Gastrocnemius medialis (tissue), 4 donors: ENCODE data around the gene C19orf85. TPM values are rescaled to one million over a fixed set of nuclear protein-coding genes. Genes with fewer than 3 reads are reported as not detected.
A peak's percentile ranks its signal among the peaks of the same experiment; 100 is the strongest.

Experiments
- ATAC-seq, 2 donors: fragments of 150-250 bp; one replicate each; pipeline ENCODE4 v1.9.1; 2016
- DNase-seq, 2 donors: peaks; one replicate each; pipeline ENCODE4 v3.0.0-alpha.2; 2019
- H3K27ac ChIP-seq, 4 donors: fragments of 200-600 bp; sonication (generic); 1 replicate in 1 of 4; 2 replicates in 3 of 4; pipeline ENCODE4 v1.5.1; 2016 to 2018; ENCODE audit warnings: mild to moderate bottlenecking in 2 of 4, moderate library complexity in 1 of 4
- H3K27me3 ChIP-seq, 3 donors: fragments of 200-600 bp; sonication (generic) in 2 of 3; 1 replicate in 1 of 3; 2 replicates in 2 of 3; pipeline versions ENCODE4 v1.5.1 to v1.6.0; 2016 to 2019; ENCODE audit warnings: mild to moderate bottlenecking in 1 of 3, moderate library complexity in 1 of 3
- H3K36me3 ChIP-seq, 2 donors: fragments of 200-600 bp; sonication (generic) in 1 of 2; one replicate each; pipeline ENCODE4 v1.5.1; 2017 to 2018
- H3K4me1 ChIP-seq, 2 donors: fragments of 200-600 bp; sonication (generic) in 1 of 2; one replicate each; pipeline ENCODE4 v1.5.1; 2016 to 2017; ENCODE audit warnings: mild to moderate bottlenecking in 2 of 2
- H3K4me3 ChIP-seq, 4 donors: fragments of 200-600 bp; sonication (generic) in 3 of 4; 1 replicate in 1 of 4; 2 replicates in 3 of 4; pipeline ENCODE4 v1.5.1; 2016 to 2019; ENCODE audit warnings: mild to moderate bottlenecking in 2 of 4
- H3K9me3 ChIP-seq, 3 donors: fragments of 200-600 bp; sonication (generic) in 2 of 3; 1 replicate in 1 of 3; 2 replicates in 2 of 3; pipeline ENCODE4 v1.5.1; 2016 to 2019
- CTCF ChIP-seq, 5 experiments: fragments of 450-650 bp in 3 of 5; fragments of 200-600 bp in 2 of 5; sonication (generic) in 2 of 5; IDR thresholded peaks in 4 of 5; conservative IDR thresholded peaks in 1 of 5; 1 replicate in 4 of 5; 2 replicates in 1 of 5; pipeline ENCODE4 v1.5.1; 2016 to 2019; ENCODE audit warnings: antibody characterized with exemption in 5 of 5, mild to moderate bottlenecking in 3 of 5, moderate library complexity in 3 of 5
- POLR2A ChIP-seq, 2 donors: fragments of 450-650 bp; IDR thresholded peaks; one replicate each; pipeline ENCODE4 v1.6.1; 2017; ENCODE audit warnings: antibody characterized with exemption in 2 of 2, mild to moderate bottlenecking in 2 of 2, moderate library complexity in 2 of 2
- in situ Hi-C, 4 donors: fragments of 200-750 bp; cut with MboI; loops; one replicate each; pipeline versions ENCODE4 v1.15.0 to v1.8.0; 2017; ENCODE audit warnings: low sequenced_read_pairs in 4 of 4
- intact Hi-C: fragments of 100-400 bp; cut with DNase I; formaldehyde crosslinking; loops from one replicate; pipeline ENCODE4 v1.15.1; 2023; ENCODE audit warnings: low total_unique reads
- total RNA-seq, 4 donors: library from RNA; depleted of rRNA; stranded (reverse); fragments of >200 nt; gene quantifications; one replicate each; pipeline versions ENCODE4 v1.1.0 to v1.2.3, GENCODE V29; 2016

C19orf85 gene
- total RNA-seq, 4 donors from 2014 or later, result not detected

DNA sequence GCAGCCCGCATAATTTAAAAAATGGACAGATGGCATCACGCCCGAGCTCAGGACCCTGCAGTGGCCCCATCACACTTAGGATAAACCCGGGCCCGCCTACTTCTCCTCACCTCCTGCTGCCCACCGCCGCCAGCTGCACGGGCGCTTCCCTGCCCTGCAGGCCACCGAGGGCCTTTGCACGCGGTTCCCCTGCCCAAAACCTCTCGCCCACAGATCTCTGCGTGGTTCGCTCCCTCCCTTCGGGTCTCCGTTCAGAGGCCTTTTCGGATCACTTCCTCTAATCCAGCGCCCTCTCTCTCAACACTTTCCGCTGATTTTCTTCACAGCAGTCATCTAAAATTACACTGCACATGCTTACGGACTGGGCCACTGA lies 23.2 kb downstream of the C19orf85 start:
- in situ Hi-C loops, result no loop called here
- ATAC-seq (no peak), DNase-seq (no peak)
- no peaks in the 10 kb centered on the region for H3K36me3 ChIP-seq
- H3K4me1 ChIP-seq, result no peaks in the 10 kb centered on the region
- no peak overlapping the region for H3K27ac ChIP-seq
- intact Hi-C loops, result no loop called here
- H3K27me3 ChIP-seq, result peaks cover 71 to 81% (median 75%) of the 10 kb centered on the region in 3 donors
- no peaks in the 10 kb centered on the region for H3K9me3 ChIP-seq
- H3K4me3 ChIP-seq, result no peak overlapping the region
- TF ChIP-seq CTCF (IDR thresholded peaks at IDR 0.05 in 4 of 5, conservative IDR thresholded peaks at IDR 0.05 in 1 of 5), result no peak

- no peak for ATAC-seq
- no peaks in the 10 kb centered on the region for H3K36me3 ChIP-seq
- no peaks in the 10 kb centered on the region for H3K9me3 ChIP-seq
- no peak overlapping the region for H3K27ac ChIP-seq
- peaks cover 70 to 83% (median 71%) of the 10 kb centered on the region in 3 donors for H3K27me3 ChIP-seq
- in situ Hi-C loops (no loop called here), intact Hi-C loops (no loop called here)
- TF ChIP-seq POLR2A (IDR thresholded peaks at IDR 0.05), result no peak
- TF ChIP-seq CTCF (IDR thresholded peaks at IDR 0.05 in 4 of 5, conservative IDR thresholded peaks at IDR 0.05 in 1 of 5), result no peak
- no peak for DNase-seq
- H3K4me3 ChIP-seq, result peak overlapping the region in 1 of 4 donors; percentile 25
- no peaks in the 10 kb centered on the region for H3K4me1 ChIP-seq
Measured at GRCh38 chr19:55440411-55441105, 24.0 kb downstream of the C19orf85 start.

- H3K36me3 ChIP-seq, result no peaks in the 10 kb centered on the region
- no peak overlapping the region for H3K27ac ChIP-seq
- DNase-seq (no peak), ATAC-seq (no peak)
- no peaks in the 10 kb centered on the region for H3K4me1 ChIP-seq
- TF ChIP-seq POLR2A (IDR thresholded peaks at IDR 0.05) (no peak), CTCF (IDR thresholded peaks at IDR 0.05 in 4 of 5, conservative IDR thresholded peaks at IDR 0.05 in 1 of 5) (no peak)
- peaks cover 58 to 68% (median 59%) of the 10 kb centered on the region in 3 donors for H3K27me3 ChIP-seq
- no peaks in the 10 kb centered on the region for H3K9me3 ChIP-seq
- in situ Hi-C loops, result no loop called here
- intact Hi-C loops, result no loop called here
- H3K4me3 ChIP-seq, result no peak overlapping the region
Measured at GRCh38 chr19:55439052-55439451, 25.5 kb downstream of the C19orf85 start.

DNA sequence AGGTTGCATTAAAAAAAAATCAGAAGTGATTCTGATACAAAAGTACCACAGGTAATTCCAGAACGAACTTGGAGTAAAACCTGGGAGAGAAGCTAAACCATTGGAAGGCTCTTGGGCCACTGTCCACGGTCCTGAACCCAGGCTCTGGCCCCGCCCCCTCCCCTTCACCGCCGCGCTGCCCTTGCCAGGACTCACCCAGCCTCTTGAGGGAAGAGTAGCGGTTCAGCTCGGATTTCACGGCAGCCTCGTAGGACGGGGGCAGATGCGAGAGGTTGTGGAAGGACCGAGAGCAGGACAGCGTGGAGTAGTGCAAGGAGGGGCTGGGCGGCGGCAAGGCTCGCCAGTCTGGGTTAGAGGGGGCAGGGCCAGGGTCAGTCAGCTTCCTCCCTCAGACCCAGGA lies 27.1 kb downstream of the C19orf85 start:
- DNase-seq (no peak), ATAC-seq (no peak)
- Histone ChIP-seq H3K4me1 (no peaks in the 10 kb centered on the region), H3K36me3 (no peaks in the 10 kb centered on the region), H3K27me3 (peaks cover 58 to 69% (median 68%) of the 10 kb centered on the region in 3 donors), H3K9me3 (no peaks in the 10 kb centered on the region), H3K4me3 (no peak overlapping the region), H3K27ac (no peak overlapping the region)
- intact Hi-C loops, result no loop called here
- in situ Hi-C loops, result no loop called here
- TF ChIP-seq CTCF (IDR thresholded peaks at IDR 0.05 in 4 of 5, conservative IDR thresholded peaks at IDR 0.05 in 1 of 5) (no peak), POLR2A (IDR thresholded peaks at IDR 0.05) (no peak)

DNA sequence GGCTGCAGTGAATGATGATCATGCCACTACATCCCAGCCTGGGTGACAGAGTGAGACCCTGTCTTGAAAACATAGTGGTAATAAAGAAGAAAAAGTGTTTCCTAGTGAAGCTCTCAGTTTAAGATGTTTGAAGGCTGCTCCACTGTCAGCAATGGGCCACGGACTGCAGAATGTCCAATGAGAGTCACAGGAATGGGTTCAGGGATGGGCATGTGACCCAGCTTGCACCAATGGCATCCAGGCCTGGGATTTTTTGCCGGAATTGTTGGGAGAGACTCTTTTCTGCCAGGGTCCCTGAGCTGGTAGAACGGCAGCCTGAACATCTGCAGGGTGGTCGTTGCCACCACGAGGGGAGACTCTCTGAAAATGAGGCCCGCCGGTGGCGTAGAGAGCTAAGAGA lies 27.7 kb downstream of the C19orf85 start:
- DNase-seq, result no peak
- H3K27me3 ChIP-seq, result peaks cover 61 to 72% (median 70%) of the 10 kb centered on the region in 3 donors
- H3K9me3 ChIP-seq, result no peaks in the 10 kb centered on the region
- H3K4me1 ChIP-seq, result no peaks in the 10 kb centered on the region
- H3K36me3 ChIP-seq, result no peaks in the 10 kb centered on the region
- intact Hi-C loops (no loop called here), in situ Hi-C loops (no loop called here)
- no peak overlapping the region for H3K27ac ChIP-seq
- no peak overlapping the region for H3K4me3 ChIP-seq
- no peak for ATAC-seq
- TF ChIP-seq POLR2A (IDR thresholded peaks at IDR 0.05), result no peak
- no peak for TF ChIP-seq CTCF (IDR thresholded peaks at IDR 0.05 in 4 of 5, conservative IDR thresholded peaks at IDR 0.05 in 1 of 5)
